ENCODE data around the gene SPNS2. TPM values are rescaled to one million over a fixed set of nuclear protein-coding genes. Genes with fewer than 3 reads are reported as not detected.

Gene SPNS2
- total RNA-seq, 2 experiments from 2014 or later, result 0.33 to 0.53 TPM

DNA sequence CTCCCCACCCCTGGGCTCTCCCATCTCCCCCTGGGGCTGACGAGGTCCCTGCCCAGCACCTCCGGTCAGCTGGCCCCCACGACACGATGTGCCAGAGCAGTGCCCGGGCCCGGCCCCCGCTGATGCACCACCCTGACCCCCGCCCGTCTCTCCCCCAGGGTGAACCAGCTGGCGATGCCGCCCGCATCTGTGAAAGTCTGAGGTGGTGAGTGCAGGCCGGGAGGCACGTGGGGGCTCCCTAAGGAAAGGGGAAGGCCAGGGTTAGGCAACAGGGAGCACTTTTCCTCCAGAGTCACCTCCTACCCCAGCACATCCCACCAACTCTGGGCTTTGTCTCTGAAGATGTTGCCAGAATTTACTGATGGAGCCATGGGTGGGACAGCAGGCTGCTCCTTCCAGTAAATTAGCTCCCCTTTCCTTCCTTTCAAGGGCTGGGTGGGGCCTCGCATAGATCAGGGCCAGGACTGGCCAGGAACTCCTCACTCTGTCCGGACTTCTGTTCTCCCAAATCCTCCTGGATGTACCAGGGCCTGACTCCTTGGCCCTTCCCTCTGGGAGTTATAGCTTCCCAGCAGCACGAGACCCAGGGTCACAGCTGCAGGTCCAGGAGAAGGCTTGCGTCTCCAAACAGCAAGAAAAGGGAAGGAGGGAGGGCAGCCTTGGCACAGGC, 38.2 kb downstream of the SPNS2 start:
- POLR2A ChIA-PET, result interaction anchor here (0.8 kb wide), 1 partner anchor 18 kb away, joined by 3 read pairs; the partner anchor contains the start of gene MYBBP1A
- Histone ChIP-seq H3K36me3 (ENCODE audit: insufficient read depth, low read length) (peaks cover 30% of the 10 kb centered on the region), H3K27me3 (ENCODE audit: control insufficient read depth in 1 of 2, insufficient read depth in 2 of 2, low read length in 2 of 2) (no peaks in the 10 kb centered on the region), H3K4me3 (ENCODE audit: low read length) (no peak overlapping the region), H3K4me1 (ENCODE audit: insufficient read depth, low read length) (peaks cover 7% of the 10 kb centered on the region), H3K27ac (ENCODE audit: low read depth in 1 of 2, low read length in 2 of 2) (no peak overlapping the region), H3K9me3 (ENCODE audit: control insufficient read depth in 1 of 2, insufficient read depth in 1 of 2, low read length in 2 of 2) (no peaks in the 10 kb centered on the region)
- H3K27ac Mint-ChIP-seq, result no peak overlapping the region
- CTCF ChIA-PET, result no interaction called here
- no peaks in the 10 kb centered on the region for H3K9me3 Mint-ChIP-seq
- no peak for ATAC-seq (ENCODE audit: poor library complexity)
- no peak for DNase-seq
- peaks cover 25% of the 10 kb centered on the region for H3K36me3 Mint-ChIP-seq (ENCODE audit: low read depth)
- no peak overlapping the region for H3K4me3 Mint-ChIP-seq
- intact Hi-C loops (cut with DNase I, micrococcal nuclease), result no loop called here
- H3K27me3 Mint-ChIP-seq, result peaks cover 4% of the 10 kb centered on the region
- peaks cover 5% of the 10 kb centered on the region for H3K4me1 Mint-ChIP-seq (ENCODE audit: low read depth)
- TF ChIP-seq, protein P1, sequence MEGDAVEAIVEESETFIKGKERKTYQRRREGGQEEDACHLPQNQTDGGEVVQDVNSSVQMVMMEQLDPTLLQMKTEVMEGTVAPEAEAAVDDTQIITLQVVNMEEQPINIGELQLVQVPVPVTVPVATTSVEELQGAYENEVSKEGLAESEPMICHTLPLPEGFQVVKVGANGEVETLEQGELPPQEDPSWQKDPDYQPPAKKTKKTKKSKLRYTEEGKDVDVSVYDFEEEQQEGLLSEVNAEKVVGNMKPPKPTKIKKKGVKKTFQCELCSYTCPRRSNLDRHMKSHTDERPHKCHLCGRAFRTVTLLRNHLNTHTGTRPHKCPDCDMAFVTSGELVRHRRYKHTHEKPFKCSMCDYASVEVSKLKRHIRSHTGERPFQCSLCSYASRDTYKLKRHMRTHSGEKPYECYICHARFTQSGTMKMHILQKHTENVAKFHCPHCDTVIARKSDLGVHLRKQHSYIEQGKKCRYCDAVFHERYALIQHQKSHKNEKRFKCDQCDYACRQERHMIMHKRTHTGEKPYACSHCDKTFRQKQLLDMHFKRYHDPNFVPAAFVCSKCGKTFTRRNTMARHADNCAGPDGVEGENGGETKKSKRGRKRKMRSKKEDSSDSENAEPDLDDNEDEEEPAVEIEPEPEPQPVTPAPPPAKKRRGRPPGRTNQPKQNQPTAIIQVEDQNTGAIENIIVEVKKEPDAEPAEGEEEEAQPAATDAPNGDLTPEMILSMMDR (IDR thresholded peaks at IDR 0.05), result no peak

DNA sequence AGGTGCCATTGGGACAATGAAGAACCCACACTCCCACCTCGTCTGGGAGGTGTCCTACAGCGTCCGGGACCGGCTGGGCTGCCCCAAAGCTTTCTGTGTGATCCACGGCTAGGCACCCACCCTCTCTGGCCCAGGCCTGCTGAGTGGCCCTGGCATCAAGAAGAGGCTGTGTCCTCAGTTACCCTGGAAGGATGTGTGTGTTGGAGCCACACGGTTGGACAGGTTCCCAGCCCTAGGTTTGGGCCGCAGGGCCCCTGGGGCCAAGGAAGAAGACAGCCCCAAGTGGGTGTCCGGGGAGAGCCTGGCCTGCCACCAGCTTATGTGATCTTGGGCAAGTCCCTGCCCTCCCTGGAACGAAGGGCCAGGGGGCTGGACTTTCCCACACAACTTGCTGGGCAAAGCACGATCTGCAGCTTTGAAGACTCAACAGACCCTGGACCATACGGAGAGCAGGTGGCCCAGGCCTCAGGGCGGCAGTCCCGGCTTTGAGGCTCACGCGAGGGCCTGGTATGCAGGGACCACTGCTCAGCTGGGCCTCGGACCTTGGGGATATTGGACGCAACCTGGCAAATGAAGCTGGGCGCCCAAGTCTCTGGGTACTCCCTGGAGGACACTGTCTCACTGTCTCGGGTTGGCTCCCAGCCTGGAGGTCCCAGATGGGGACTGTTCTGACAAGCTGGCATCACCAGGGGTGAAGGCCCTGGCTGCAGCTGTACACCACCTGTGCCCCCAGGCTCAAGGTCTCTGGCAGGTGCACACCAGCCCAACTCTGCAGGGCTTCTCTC, 39.0 kb downstream of the SPNS2 start:
- peaks cover 32% of the 10 kb centered on the region for H3K36me3 Mint-ChIP-seq (ENCODE audit: low read depth)
- DNase-seq, result no peak
- no peak overlapping the region for H3K27ac ChIP-seq (ENCODE audit: low read depth in 1 of 2, low read length in 2 of 2)
- CTCF ChIA-PET, result no interaction called here
- no peaks in the 10 kb centered on the region for H3K9me3 Mint-ChIP-seq
- no peak overlapping the region for H3K4me3 ChIP-seq (ENCODE audit: low read length)
- peaks cover 5% of the 10 kb centered on the region for H3K4me1 Mint-ChIP-seq (ENCODE audit: low read depth)
- intact Hi-C loops (cut with DNase I, micrococcal nuclease), result no loop called here
- peaks cover 0 to 4% of the 10 kb centered on the region in 2 experiments for H3K9me3 ChIP-seq (ENCODE audit: control insufficient read depth in 1 of 2, insufficient read depth in 1 of 2, low read length in 2 of 2)
- TF ChIP-seq, protein P1 (IDR thresholded peaks at IDR 0.05), result no peak
- peaks cover 7% of the 10 kb centered on the region for H3K4me1 ChIP-seq (ENCODE audit: insufficient read depth, low read length)
- H3K4me3 Mint-ChIP-seq, result no peak overlapping the region
- POLR2A ChIA-PET, result interaction anchor here (0.8 kb wide), 1 partner anchor 18 kb away, joined by 3 read pairs; the partner anchor contains the start of gene MYBBP1A
- no peaks in the 10 kb centered on the region for H3K27me3 ChIP-seq (ENCODE audit: control insufficient read depth in 1 of 2, insufficient read depth in 2 of 2, low read length in 2 of 2)
- peaks cover 37% of the 10 kb centered on the region for H3K36me3 ChIP-seq (ENCODE audit: insufficient read depth, low read length)
- H3K27ac Mint-ChIP-seq, result no peak overlapping the region
- H3K27me3 Mint-ChIP-seq, result no peaks in the 10 kb centered on the region
- ATAC-seq (ENCODE audit: poor library complexity), result no peak

DNA sequence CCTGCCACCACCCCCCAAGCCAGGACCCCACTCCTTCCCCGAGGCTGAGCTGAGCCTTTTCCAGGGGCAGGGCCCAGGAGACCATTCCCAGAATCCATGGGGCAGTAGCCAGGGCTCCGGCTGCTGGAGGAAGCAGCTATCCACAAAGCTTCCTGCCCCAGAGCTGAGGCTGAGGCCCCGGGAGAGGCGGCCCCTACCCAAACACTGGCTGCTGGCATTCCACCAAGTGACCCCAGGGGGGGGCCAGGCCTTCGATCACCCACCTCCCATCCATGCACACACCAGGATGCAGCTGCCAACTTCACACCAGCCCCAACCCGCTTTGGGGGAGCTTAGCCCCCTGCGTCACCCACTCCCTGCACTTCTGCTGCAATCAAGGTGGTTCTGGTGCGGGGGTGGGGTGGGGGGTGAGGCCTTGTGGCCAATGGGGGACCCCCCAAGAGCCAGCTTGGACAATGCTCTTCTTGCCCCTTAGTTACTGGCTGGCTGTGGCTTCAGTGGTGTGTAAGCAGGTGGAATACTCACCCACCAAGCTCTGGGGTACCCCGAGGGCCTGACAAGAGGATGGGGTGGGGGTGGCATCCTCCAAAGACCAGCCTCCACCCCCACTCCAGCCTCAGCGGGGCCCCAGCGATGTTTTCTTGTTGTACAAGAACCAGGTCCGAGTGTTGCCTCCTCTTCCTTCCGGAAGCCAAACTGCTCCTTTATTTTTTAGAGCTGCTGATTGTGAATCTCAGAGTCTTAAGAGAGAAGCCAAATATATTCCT, 39.7 kb downstream of the SPNS2 start:
- Mint-ChIP-seq H3K27me3 (no peaks in the 10 kb centered on the region), H3K36me3 (ENCODE audit: low read depth) (peaks cover 40% of the 10 kb centered on the region), H3K4me1 (ENCODE audit: low read depth) (peaks cover 3% of the 10 kb centered on the region), H3K9me3 (no peaks in the 10 kb centered on the region), H3K27ac (no peak overlapping the region), H3K4me3 (no peak overlapping the region)
- no peak overlapping the region for H3K27ac ChIP-seq (ENCODE audit: low read depth in 1 of 2, low read length in 2 of 2)
- peaks cover 45% of the 10 kb centered on the region for H3K36me3 ChIP-seq (ENCODE audit: insufficient read depth, low read length)
- TF ChIP-seq, protein P1 (IDR thresholded peaks at IDR 0.05), result no peak
- POLR2A ChIA-PET, result interaction anchor here (0.6 kb wide), 1 partner anchor 44 kb away, joined by 3 read pairs; no protein-coding TSS in a partner anchor
- CTCF ChIA-PET, result no interaction called here
- ATAC-seq (ENCODE audit: poor library complexity) (no peak), DNase-seq (no peak)
- intact Hi-C loops (cut with DNase I, micrococcal nuclease), result no loop called here
- no peak overlapping the region for H3K4me3 ChIP-seq (ENCODE audit: low read length)
- H3K9me3 ChIP-seq (ENCODE audit: control insufficient read depth in 1 of 2, insufficient read depth in 1 of 2, low read length in 2 of 2), result peaks cover 0 to 4% of the 10 kb centered on the region in 2 experiments
- no peaks in the 10 kb centered on the region for H3K27me3 ChIP-seq (ENCODE audit: control insufficient read depth in 1 of 2, insufficient read depth in 2 of 2, low read length in 2 of 2)
- peaks cover 7% of the 10 kb centered on the region for H3K4me1 ChIP-seq (ENCODE audit: insufficient read depth, low read length)

All from CD4-positive, alpha-beta T cell (primary cell).